Measurements from ENCODE around the gene KLRC4. TPM values are rescaled to one million over a fixed set of nuclear protein-coding genes. Genes with fewer than 3 reads are reported as not detected.

The KLRC4 gene
- total and polyA plus RNA-seq, 2 donors (not counting 3 experiments of a cell fraction or from before 2014, with no cell fraction given): not detected

- no peak for DNase-seq (ENCODE audit: low read depth, low spot score)
- dilution Hi-C loops (cut with MboI; ENCODE audit: extremely low pct_ligation_motif_present, low sequenced_read_pairs) (no loop called here), intact Hi-C loops (cut with micrococcal nuclease) (loop anchor here (5.0 kb wide), 1 partner anchor 112 kb away; no protein-coding TSS in a partner anchor)
- Histone ChIP-seq H3K4me2 (ENCODE audit: insufficient read depth, low read length) (no peak overlapping the region), H3K9ac (replicated peaks; ENCODE audit: extremely low read depth, insufficient read depth, low read length) (no peak overlapping the region), H3K27me3 (ENCODE audit: control insufficient read depth in 2 of 2, insufficient read depth in 2 of 2, low read length in 2 of 2) (no peaks in the 10 kb centered on the region), H3K4me1 (ENCODE audit: control insufficient read depth, extremely low read depth, insufficient read depth, low read length) (no peaks in the 10 kb centered on the region), H3K27ac (ENCODE audit: insufficient read depth, low read depth, low read length) (no peak overlapping the region), H3K4me3 (replicated peaks in 1 of 3; ENCODE audit: insufficient read depth in 1 of 3, low read depth in 1 of 3, low read length in 3 of 3) (no peak overlapping the region), H4K20me1 (replicated peaks; ENCODE audit: control insufficient read depth, extremely low read depth, insufficient read depth, low read length) (no peaks in the 10 kb centered on the region), H3K9me1 (replicated peaks; ENCODE audit: control insufficient read depth, extremely low read depth, insufficient read depth, low read length) (no peaks in the 10 kb centered on the region), H2AFZ (ENCODE audit: low read depth, low read length) (no peak overlapping the region), H3K9me3 (replicated peaks; ENCODE audit: control insufficient read depth, insufficient read depth, low read length) (no peaks in the 10 kb centered on the region), H3K79me2 (ENCODE audit: control insufficient read depth, insufficient read depth, low read length) (no peaks in the 10 kb centered on the region), H3K36me3 (ENCODE audit: control insufficient read depth in 2 of 2, extremely low read depth in 1 of 2, insufficient read depth in 2 of 2, low read length in 2 of 2) (peaks cover 0 to 3% of the 10 kb centered on the region in 2 experiments)
- ChIA-PET CTCF (no interaction called here), POLR2A (no interaction called here)
- BruUV-seq (replicated peaks): no TSS peak
- FAIRE-seq: no peak
- TF ChIP-seq JUN (IDR thresholded peaks at IDR 0.05; ENCODE audit: borderline replicate concordance, insufficient read depth, insufficient read length, low read depth): no peak
- no peak for TF ChIP-seq MYC (IDR thresholded peaks at IDR 0.05; ENCODE audit: low read depth, low read length)
- TF ChIP-seq POLR2A (IDR thresholded peaks at IDR 0.05; ENCODE audit: low read depth, low read length): no peak
- no peak for TF ChIP-seq FOS (IDR thresholded peaks at IDR 0.05; ENCODE audit: borderline replicate concordance, insufficient read depth, low read length)
- no peak for TF ChIP-seq GATA2 (IDR thresholded peaks at IDR 0.05; ENCODE audit: insufficient read depth, insufficient read length, low read depth, low read length)
- no peak for TF ChIP-seq CTCF (IDR thresholded peaks at IDR 0.05; ENCODE audit: extremely low read depth in 1 of 2, insufficient read depth in 1 of 2, low read depth in 1 of 2, low read length in 2 of 2)
- TF ChIP-seq EZH2 (IDR thresholded peaks at IDR 0.05; ENCODE audit: borderline replicate concordance, low read depth, low read length, severe bottlenecking): no peak
- no peak for TF ChIP-seq POLR2AphosphoS5 (IDR thresholded peaks at IDR 0.05; ENCODE audit: insufficient read depth, low read depth, low read length)
- TF ChIP-seq MAX (IDR thresholded peaks at IDR 0.05; ENCODE audit: insufficient read depth, insufficient read length): no peak
Measured at GRCh38 chr12:10385166-10385613, 24.4 kb downstream of the KLRC4 start.

Data from endothelial cell of umbilical vein (primary cell).